MM.1S (cell line): ENCODE measurements around the gene ENOX1.

Source experiments
- DNase-seq: peaks from one replicate; pipeline ENCODE4 v3.0.0-alpha.2; 2015
- H2AFZ ChIP-seq: fragments of 300-600 bp; sonication (generic); 2 replicates; pipeline ENCODE4 v1.6.0; 2016; ENCODE audit warnings: antibody characterized with exemption, low read length
- H3F3A ChIP-seq: fragments of 300-600 bp; sonication (generic); 2 replicates; pipeline ENCODE4 v1.6.1; 2016; ENCODE audit warnings: mild to moderate bottlenecking, antibody characterized with exemption, low read length, moderate library complexity, mixed read lengths; ENCODE audit not compliant: insufficient read depth
- H3K27ac ChIP-seq: fragments of 300-600 bp; sonication (generic); 2 replicates; pipeline ENCODE4 v1.5.1; 2016; ENCODE audit warnings: mild to moderate bottlenecking, low read length
- H3K27me3 ChIP-seq: fragments of 300-600 bp; sonication (generic); replicated peaks from 2 replicates; pipeline ENCODE4 v1.6.0; 2016; ENCODE audit warnings: low read length; ENCODE audit not compliant: insufficient read depth
- H3K36me3 ChIP-seq: fragments of 300-600 bp; sonication (generic); replicated peaks from 2 replicates; pipeline ENCODE4 v1.6.1; 2016; ENCODE audit warnings: mild to moderate bottlenecking, low read length, mixed read lengths; ENCODE audit not compliant: insufficient read depth
- H3K4me1 ChIP-seq: fragments of 300-600 bp; sonication (generic); 2 replicates; pipeline ENCODE4 v1.6.1; 2016; ENCODE audit warnings: low read length, mixed read lengths
- H3K4me2 ChIP-seq: fragments of 300-600 bp; sonication (generic); 2 replicates; pipeline ENCODE4 v1.6.0; 2016; ENCODE audit warnings: low read depth, low read length
- H3K4me3 ChIP-seq: fragments of 300-600 bp; sonication (generic); 2 replicates; pipeline ENCODE4 v1.5.1; 2016; ENCODE audit warnings: low read length, mixed read lengths
- H3K79me2 ChIP-seq: fragments of 300-600 bp; sonication (generic); 2 replicates; pipeline ENCODE4 v1.6.1; 2016; ENCODE audit warnings: mixed run types, low read length, mixed read lengths
- H3K9ac ChIP-seq: fragments of 300-600 bp; sonication (generic); 2 replicates; pipeline ENCODE4 v1.6.1; 2016; ENCODE audit warnings: low read length, mixed read lengths
- H3K9me2 ChIP-seq: fragments of 300-600 bp; sonication (generic); replicated peaks from 2 replicates; pipeline ENCODE4 v1.6.1; 2016; ENCODE audit warnings: mild to moderate bottlenecking, low read length, mixed read lengths; ENCODE audit not compliant: insufficient read depth
- H3K9me3 ChIP-seq: fragments of 300-600 bp; sonication (generic); replicated peaks from 2 replicates; pipeline ENCODE4 v1.6.1; 2016; ENCODE audit warnings: mild to moderate bottlenecking, low read length, mixed read lengths; ENCODE audit not compliant: insufficient read depth
- H4K20me1 ChIP-seq: fragments of 300-600 bp; sonication (generic); 2 replicates; pipeline ENCODE4 v1.6.1; 2016; ENCODE audit warnings: mild to moderate bottlenecking, low read length, moderate library complexity, mixed read lengths; ENCODE audit not compliant: insufficient read depth
- EZH2 ChIP-seq: fragments of 300-600 bp; sonication (generic); optimal IDR thresholded peaks from 2 replicates; pipeline ENCODE3; 2017; ENCODE audit warnings: low read depth, mild to moderate bottlenecking, antibody characterized with exemption, low read length, mixed read lengths
- EZH2phosphoT487 ChIP-seq: fragments of 300-600 bp; sonication (generic); IDR thresholded peaks from 2 replicates; pipeline ENCODE4 v1.6.1; 2018; ENCODE audit warnings: antibody characterized with exemption, low read length
- TF ChIP-seq, protein P1 (sequence below): fragments of 300-600 bp; sonication (generic); IDR thresholded peaks from 2 replicates; pipeline ENCODE4 v1.5.1; 2016; ENCODE audit warnings: antibody characterized with exemption, low read length, mixed read lengths

ENOX1 gene

DNA sequence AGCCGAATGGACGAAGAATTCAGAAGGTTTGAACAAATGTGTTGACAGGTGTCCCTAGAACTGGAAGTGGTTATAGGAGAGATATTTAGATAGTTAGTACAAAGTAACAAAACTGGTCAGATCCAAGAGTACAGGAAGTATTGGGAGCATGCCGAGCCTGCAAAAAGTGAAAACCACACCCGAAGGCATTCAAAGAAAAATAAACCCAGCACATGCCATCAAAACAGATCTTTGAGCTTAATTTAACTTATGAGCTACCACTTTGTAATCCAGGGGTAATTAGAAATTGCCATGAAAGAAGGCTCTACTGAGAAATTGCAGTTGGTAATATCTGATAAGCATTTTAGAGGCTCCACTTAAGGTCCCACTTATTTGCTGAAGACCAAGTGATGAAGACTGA is 549.2 kb downstream of the ENOX1 start:
- Histone ChIP-seq H3K4me1 (no peaks in the 10 kb centered on the region), H3K27me3 (no peaks in the 10 kb centered on the region)
- DNase-seq: no peak

GRCh38 chr13:43235028-43235427 is 551.7 kb downstream of the ENOX1 start:
- TF ChIP-seq, protein P1, sequence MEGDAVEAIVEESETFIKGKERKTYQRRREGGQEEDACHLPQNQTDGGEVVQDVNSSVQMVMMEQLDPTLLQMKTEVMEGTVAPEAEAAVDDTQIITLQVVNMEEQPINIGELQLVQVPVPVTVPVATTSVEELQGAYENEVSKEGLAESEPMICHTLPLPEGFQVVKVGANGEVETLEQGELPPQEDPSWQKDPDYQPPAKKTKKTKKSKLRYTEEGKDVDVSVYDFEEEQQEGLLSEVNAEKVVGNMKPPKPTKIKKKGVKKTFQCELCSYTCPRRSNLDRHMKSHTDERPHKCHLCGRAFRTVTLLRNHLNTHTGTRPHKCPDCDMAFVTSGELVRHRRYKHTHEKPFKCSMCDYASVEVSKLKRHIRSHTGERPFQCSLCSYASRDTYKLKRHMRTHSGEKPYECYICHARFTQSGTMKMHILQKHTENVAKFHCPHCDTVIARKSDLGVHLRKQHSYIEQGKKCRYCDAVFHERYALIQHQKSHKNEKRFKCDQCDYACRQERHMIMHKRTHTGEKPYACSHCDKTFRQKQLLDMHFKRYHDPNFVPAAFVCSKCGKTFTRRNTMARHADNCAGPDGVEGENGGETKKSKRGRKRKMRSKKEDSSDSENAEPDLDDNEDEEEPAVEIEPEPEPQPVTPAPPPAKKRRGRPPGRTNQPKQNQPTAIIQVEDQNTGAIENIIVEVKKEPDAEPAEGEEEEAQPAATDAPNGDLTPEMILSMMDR: no peak
- no peak for TF ChIP-seq EZH2phosphoT487
- TF ChIP-seq EZH2: no peak
- DNase-seq: no peak

More for the DNA sequence above, 549.2 kb downstream of the ENOX1 start:
- Histone ChIP-seq H3F3A (no peaks in the 10 kb centered on the region), H3K27ac (no peak overlapping the region), H3K36me3 (no peaks in the 10 kb centered on the region), H3K9ac (no peak overlapping the region), H3K4me2 (no peak overlapping the region), H3K79me2 (no peaks in the 10 kb centered on the region), H2AFZ (no peak overlapping the region), H3K4me3 (no peak overlapping the region), H3K9me2 (no peaks in the 10 kb centered on the region), H4K20me1 (no peaks in the 10 kb centered on the region), H3K9me3 (no peaks in the 10 kb centered on the region)
- TF ChIP-seq EZH2: no peak
- TF ChIP-seq, protein P1: no peak
- no peak for TF ChIP-seq EZH2phosphoT487

GRCh38 chr13:43232873-43233265 is 553.9 kb downstream of the ENOX1 start:
- Histone ChIP-seq H3K27me3 (no peaks in the 10 kb centered on the region), H3K4me2 (no peak overlapping the region), H3K79me2 (no peaks in the 10 kb centered on the region), H3K27ac (no peak overlapping the region), H3K4me1 (no peaks in the 10 kb centered on the region), H3K9me2 (no peaks in the 10 kb centered on the region), H3K4me3 (no peak overlapping the region), H3K9me3 (no peaks in the 10 kb centered on the region), H3K36me3 (no peaks in the 10 kb centered on the region), H4K20me1 (no peaks in the 10 kb centered on the region), H3F3A (no peaks in the 10 kb centered on the region), H2AFZ (no peak overlapping the region), H3K9ac (no peak overlapping the region)
- DNase-seq: no peak
- TF ChIP-seq, protein P1: no peak
- TF ChIP-seq EZH2phosphoT487 (no peak), EZH2 (no peak)

More at GRCh38 chr13:43235028-43235427, 551.7 kb downstream of the ENOX1 start:
- Histone ChIP-seq H3K4me2 (no peak overlapping the region), H4K20me1 (no peaks in the 10 kb centered on the region), H3K79me2 (no peaks in the 10 kb centered on the region), H2AFZ (no peak overlapping the region), H3F3A (no peaks in the 10 kb centered on the region), H3K4me3 (no peak overlapping the region), H3K9ac (no peak overlapping the region), H3K9me3 (no peaks in the 10 kb centered on the region), H3K9me2 (no peaks in the 10 kb centered on the region), H3K36me3 (no peaks in the 10 kb centered on the region), H3K4me1 (no peaks in the 10 kb centered on the region), H3K27me3 (no peaks in the 10 kb centered on the region), H3K27ac (no peak overlapping the region)
